ENCODE results near the gene NOL4L.
"Not testable (repeated sequence)": the region's sequence is repeated elsewhere in the genome, so short reads cannot be mapped to it uniquely, and the experiment has no call there.

Gene NOL4L

DNA sequence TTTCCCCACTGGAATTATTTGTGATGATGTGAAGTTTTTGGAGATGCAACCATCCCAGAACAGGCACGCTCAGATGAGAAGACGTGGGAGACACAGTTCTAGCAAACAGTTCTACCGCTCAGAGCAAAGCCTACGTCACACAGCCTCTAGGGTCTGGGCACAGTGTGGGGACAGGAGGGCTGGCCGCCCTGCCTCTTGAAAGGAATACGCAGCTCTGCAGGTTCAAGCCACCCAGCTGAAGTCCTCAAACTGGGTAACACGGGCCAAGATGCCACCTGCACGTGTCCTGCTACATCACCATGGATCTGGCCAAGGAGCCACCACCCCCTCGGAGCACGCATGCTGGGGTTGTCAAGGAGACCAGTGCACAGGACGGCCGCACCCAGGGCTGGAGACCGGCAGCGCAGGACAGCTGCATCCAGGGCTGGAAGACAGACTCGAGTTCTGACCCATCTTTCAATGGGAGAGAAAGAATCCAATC, 75.0 kb downstream of the NOL4L start:
- no peak for DNase-seq (ENCODE audit: low read depth in 2 of 2)

- peak; percentile 20 to 40 for DNase-seq (ENCODE audit: low read depth in 2 of 2)
Observed at GRCh38 chr20:32509639-32510066, 75.5 kb downstream of the NOL4L start.

DNA sequence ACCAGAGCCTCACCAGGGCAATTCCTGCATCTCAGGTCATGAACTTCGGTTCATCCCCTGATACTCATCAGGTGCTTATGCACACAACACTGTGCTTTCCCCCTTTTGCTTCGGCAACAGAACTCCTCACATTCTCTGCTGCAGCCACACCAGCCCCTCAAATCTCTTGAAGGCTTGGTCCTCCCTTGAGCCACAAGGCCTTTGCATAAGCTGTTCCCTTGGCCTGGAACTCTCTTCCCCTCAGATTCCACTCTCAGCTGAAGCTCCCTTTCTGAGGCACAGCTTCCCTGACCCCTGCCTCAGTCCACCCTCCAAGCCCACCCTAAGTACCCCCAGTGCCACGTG, 76.4 kb downstream of the NOL4L start:
- DNase-seq (ENCODE audit: low read depth in 2 of 2): no peak

DNA sequence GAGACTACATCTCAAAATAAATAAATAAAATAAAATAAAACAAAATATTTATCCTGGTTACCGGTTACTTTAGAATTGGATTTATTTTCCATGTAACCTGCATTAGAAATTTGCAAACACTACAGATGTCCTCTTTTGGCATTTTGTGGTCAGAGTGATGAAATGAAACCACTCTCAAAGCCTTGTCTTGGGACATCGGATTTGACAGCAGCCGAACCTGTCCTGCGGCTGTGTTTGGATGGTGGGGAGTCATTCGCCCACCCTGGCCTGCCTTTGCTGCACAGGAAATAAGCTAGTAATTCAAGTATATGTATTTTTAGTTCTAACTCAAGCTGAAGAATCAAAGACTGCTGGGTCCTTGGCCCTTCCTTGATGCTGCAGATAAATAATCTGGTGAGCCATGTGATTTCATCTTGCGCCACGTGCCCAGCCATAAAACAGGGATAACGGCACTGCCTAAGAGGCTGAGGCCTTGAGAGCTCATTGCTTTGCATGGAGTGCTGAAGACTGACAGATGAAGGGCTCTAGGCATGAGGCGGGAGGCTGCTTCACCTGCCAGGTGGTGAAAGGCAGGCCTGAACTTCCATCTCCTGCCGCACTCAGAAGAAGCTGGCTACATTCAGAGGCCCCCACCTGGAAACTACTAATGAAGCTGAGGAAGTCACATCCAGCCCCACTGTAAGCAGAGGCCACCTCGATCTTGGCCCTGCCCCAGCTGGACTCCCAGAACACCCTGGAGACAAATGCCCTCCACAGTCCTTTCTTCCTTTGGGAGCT, 76.9 kb downstream of the NOL4L start:
- DNase-seq (ENCODE audit: low read depth in 2 of 2): no peak

GRCh38 chr20:32506721-32507120, 78.4 kb downstream of the NOL4L start:
- no peak for DNase-seq (ENCODE audit: low read depth in 2 of 2)

DNA sequence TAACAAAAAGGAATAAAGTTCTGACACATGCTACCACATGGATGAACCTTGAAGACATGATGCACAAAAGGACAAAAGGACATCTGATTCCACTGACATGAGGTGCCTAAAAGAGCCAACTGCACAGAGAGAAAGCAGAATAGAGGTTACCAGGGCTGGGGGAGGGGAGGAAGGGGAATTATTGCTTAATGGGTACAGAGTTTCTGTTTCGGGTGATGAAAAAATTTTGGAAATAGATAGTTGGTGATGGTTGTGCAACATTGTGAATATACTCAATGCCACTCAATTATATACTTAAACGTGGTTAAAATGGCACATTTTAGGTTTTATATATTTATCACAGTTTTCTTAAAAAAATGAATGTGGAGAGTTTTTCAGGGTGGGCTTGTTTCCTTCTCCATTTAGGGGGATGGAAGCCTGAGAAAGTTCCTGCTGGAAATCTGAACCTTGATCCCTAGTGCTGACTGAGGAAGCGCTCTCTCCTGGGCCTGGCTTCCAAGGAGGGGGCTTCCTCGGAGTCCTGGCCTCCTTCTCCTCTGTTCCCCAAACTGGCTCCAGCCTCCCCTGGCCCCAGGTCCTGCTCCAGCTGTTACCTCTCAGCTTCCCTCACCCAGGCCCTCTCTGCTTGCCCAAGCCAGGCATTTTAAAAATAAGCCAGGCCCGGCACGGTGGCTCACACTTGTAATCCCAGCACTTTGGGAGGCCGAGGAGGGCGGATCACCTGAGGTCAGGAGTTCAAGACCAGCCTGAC, 79.2 kb downstream of the NOL4L start:
- no peak for DNase-seq (ENCODE audit: low read depth in 2 of 2)

- DNase-seq (ENCODE audit: low read depth in 2 of 2): no peak
Observed at GRCh38 chr20:32501709-32502108, 83.4 kb downstream of the NOL4L start.

DNA sequence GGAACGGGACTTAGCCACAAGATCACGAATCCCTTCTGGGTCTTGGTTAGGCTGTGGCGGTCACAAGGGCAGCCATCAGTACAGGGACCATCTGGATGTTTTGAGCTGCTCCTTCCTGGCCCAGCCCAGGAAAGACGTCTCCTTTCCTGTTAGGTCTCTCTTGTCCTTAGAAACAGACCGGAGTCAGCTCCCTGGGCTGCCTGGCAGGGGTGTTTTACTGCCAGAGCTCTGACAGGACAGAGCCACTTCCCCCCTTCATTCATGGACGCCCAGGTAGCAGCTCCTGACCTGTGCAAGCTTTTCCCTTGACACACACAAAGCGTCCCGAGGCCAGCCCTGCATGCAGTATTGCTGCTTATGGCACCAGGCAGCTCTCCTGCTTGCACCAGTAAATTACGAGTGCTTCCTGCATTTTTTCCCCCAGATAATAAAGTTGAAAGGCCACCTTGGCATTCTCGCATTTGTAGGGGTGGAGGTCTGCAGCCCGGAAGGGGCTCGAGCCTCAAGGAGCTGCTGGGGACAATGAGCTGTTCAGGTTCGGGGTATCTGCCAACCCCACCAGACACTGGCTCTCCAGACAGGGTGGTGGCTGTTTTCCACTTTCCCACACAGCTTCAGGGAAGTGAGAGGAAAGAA, 87.4 kb downstream of the NOL4L start:
- no peak for DNase-seq (ENCODE audit: low read depth in 2 of 2)

- DNase-seq (ENCODE audit: low read depth in 2 of 2): no peak
Observed at GRCh38 chr20:32496811-32497533, 88.2 kb downstream of the NOL4L start.

GRCh38 chr20:32495949-32496348, 89.2 kb downstream of the NOL4L start:
- no peak for DNase-seq (ENCODE audit: low read depth in 2 of 2)

GRCh38 chr20:32495217-32495565, 89.9 kb downstream of the NOL4L start:
- DNase-seq (ENCODE audit: low read depth in 2 of 2): no peak

DNA sequence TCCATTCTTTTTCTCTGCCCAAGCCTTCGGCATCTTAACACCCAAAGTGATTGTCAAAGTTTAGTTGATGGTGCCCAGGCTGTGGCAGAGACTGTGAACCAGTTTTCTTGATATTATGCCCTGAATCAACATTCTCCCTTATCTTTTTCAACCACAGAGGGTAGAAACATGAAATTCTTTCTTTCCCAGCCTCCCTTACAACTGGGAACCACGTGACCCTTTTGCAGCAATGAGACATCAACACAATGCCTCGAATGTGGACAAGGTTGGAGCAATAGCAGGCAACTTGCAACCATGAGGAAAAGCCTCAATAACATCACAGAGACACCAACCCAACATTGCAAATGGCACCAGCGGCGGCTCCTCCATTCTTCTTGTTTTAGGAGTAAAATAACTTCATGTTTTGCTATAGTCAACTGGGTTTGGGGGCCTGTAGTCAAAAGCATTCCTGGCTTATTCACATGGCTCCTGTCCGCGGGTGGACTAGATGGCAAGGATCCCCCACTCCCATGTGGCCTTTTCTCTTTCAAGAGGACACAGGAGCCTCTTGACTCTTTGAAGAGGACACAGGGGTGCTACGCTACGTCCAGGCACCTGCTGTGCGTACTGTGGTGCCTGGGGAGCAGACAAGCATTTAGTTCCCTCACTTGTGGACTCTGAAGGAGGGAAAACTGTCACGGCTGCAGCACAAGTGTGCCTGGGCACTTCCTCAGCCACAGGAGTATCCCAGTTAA, 90.5 kb downstream of the NOL4L start:
- DNase-seq (ENCODE audit: low read depth in 2 of 2): no peak

DNA sequence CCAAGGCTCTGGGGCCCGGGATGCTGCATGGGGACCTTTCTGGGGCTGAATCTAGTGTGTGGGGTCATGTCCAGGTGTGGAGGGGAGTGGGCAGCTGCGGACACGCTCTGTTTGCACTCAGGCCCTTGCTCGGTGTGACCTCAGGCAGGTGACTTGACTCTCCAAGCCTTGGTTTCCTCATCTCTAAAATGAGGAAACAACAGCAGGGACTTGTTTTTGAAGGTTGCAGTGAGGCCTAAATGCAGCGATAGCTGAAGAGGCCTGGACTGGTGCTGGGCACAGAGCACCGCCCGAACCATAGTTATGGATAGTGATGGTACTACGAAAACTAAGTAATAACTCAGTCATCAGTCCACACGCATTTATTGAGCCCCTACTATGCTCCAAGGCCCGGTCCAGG, 91.8 kb downstream of the NOL4L start:
- no peak for DNase-seq (ENCODE audit: low read depth in 2 of 2)

GRCh38 chr20:32491764-32492151, 93.4 kb downstream of the NOL4L start:
- not testable (repeated sequence) for DNase-seq (ENCODE audit: low read depth in 2 of 2)

- DNase-seq (ENCODE audit: low read depth in 2 of 2): no peak
Observed at GRCh38 chr20:32490942-32491763, 94.0 kb downstream of the NOL4L start.

GRCh38 chr20:32488066-32488838, 96.9 kb downstream of the NOL4L start:
- DNase-seq (ENCODE audit: low read depth in 2 of 2): no peak

GRCh38 chr20:32487381-32487780, 97.8 kb downstream of the NOL4L start:
- no peak for DNase-seq (ENCODE audit: low read depth in 2 of 2)

GRCh38 chr20:32485770-32486478, 99.2 kb downstream of the NOL4L start:
- DNase-seq (ENCODE audit: low read depth in 2 of 2): no peak

Measured in stimulated activated CD8-positive, alpha-beta memory T cell treated with anti-CD3 and anti-CD28 coated beads, Interleukin-2, amount 100 ng/mL, for 1 hour (primary cell).